Dermis microvascular lymphatic vessel endothelial cell (primary cell): Measurements from ENCODE around the gene TOB1. TPM values are rescaled to one million over a fixed set of nuclear protein-coding genes. Genes with fewer than 3 reads are reported as not detected.

Experiments used
- DNase-seq, 2 donors: peaks; one replicate each; pipeline versions ENCODE4 v3.0.0 to v3.0.0-alpha.2; 2010; ENCODE audit warnings: low read depth in 2 of 2
- total RNA-seq: library from RNA; depleted of rRNA; stranded (reverse); fragments of >200 nt; gene quantifications from 2 replicates; pipeline ENCODE4 v1.2.1, GENCODE V29; 2014

The TOB1 gene
- total RNA-seq, 1 donor from 2014 or later = 2.8 TPM

- DNase-seq = no peak
Observed at GRCh38 chr17:50832267-50832863, 33.8 kb downstream of the TOB1 start.

DNA sequence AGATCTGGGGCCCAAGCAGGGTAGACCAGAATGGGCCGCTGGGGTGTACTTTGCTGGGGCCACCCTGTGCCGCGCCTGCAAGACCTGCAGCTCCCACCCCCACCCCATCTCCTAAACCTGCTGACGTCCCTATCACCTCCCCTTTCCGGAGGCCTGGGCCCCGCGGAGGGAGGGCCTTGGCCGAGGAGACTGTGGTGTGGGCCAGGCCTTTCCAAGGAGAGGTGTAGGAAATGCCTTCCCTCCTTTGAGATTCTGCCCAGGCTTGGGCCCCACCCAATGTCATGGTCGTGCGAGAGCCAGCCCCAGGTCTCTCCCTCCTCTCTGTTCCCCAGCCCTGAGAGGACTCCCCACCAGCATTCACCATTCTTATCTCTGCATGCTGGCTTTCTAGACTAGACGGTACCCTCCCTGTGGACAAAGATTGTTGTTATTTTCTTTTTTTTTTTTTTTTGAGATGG, 34.7 kb downstream of the TOB1 start:
- no peak for DNase-seq

- no peak for DNase-seq
Observed at GRCh38 chr17:50830994-50831393, 35.2 kb downstream of the TOB1 start.

- no peak for DNase-seq
Observed at GRCh38 chr17:50830352-50830751, 35.8 kb downstream of the TOB1 start.

DNA sequence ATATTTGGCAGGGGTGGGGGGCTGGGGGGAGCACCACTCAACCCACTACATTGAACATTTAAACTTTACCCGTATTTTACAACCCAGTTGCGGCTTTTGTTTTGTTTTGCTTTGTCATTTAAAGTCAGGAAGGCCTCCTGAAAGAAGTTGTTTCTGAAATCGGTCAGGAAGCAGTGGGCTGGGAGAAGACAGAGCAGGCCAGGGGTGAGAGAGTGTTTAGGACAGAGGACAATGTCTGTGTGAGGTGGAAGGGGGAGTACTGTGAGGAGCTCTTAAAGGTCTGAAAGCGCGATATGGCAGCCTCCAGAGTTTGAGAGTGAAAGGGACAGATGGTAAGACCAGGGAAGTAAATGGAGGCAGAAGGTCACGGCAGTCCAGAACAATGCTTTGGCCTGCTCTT, 36.8 kb downstream of the TOB1 start:
- DNase-seq = no peak

- DNase-seq = no peak
Observed at GRCh38 chr17:50828508-50829170, 37.5 kb downstream of the TOB1 start.

DNA sequence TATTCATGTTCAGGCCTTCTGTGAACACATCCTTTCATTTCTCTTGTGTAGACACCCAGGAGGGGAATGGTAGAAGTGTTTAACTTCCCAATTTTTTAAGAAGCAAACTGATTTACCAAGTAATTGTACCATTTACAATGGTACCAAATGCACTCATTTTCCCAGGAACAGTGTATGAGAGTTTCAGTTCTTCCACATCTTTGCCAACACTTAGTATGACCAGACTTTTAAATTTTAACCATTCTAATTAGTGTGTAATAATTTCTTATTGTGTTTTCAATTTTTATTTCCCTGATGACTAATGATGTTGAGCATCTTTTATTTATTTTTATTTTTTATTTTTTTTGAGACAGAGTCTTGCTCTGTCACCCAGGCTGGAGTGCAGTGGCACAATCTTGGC, 41.0 kb downstream of the TOB1 start:
- DNase-seq = no peak

DNA sequence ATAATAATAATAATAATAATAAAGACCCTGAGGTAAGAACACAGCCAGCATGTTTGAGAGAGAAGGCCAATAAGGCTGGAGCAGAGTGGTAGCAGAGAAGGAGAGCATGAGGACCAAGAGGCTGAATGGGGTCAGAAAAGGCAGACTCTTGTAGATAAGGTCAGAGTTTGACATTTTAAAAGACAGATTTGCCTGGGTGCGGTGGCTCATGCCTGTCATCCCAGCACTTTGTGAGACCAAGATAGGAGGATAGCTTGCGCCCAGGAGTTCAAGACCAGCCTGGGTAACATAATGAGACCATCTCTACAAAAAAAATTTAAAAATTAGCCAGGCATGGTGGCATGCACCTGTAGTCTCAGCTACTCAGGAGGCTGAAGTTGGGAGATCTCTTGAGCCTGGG, 41.7 kb downstream of the TOB1 start:
- DNase-seq = no peak

DNA sequence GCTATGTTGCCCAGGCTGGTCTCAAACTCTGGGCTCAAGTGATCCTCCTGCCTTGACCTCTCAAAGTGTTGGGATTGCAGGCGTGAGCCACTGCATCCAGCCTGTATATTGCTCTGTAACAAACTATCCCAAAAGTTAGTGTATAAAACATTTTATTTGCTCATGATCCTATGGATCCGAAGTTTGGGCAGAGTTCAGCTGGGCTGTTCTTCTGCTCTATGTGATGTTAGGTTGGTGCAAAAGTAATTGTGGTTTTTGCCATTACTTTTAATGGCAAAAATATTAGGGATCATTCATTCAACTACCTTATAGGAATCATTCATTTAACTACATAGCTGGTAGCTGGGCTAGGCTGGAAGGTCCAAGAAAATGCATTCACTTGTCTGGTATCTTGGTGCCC, 43.6 kb downstream of the TOB1 start:
- DNase-seq = no peak

DNA sequence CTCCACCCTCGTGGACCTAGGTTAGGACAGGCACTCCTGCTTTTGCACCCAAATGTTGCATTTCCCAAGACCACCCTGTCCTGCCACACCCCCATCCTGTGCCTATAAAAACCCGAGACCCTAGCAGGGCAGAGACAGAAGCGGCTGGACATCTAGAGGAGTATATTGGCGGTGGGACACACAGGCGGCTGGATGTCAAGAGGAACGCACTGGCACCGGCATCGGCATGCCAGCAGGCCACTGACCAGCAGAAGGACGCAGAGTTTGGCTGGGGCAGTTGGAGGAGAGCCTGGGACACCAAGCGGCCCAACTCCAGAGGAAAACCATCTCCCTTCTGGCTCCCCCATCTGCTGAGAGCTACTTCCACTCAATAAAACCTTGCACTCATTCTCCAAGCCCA, 45.5 kb downstream of the TOB1 start:
- DNase-seq = no peak

DNA sequence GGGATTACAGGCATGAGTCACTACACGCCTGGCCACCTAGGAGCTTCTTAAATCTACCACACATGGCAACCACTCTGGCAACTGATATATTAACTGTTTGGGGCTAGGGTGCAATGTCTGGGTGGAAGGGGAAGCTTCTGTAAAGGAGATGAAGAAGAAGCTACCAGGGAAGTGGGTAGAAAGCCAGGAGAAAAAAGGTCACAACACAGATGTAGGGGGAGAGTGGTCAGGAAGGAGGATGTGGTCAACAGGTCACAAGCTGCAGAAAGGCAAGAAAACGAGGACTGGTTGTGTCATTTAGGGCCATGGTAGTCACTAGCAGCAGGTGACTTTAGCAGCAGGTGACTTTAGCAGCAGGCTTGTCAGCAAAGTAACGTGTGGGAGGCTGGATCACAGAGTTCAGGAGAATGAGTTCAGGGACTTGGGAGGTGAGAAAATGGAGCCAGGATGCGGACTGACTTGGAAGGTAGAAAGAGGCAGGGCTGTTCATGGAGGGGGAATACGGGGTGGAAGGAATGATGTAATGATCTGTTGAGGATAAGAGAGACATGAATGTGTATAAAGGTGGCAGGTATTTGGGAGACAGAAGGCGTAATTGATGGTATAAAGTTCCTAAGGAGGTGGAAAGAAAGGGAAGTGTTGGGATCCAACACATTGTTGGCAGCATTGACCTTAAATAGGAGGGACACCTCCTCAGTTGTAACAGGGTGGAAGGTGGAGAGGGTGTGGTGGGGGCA, 47.1 kb downstream of the TOB1 start:
- no peak for DNase-seq

- no peak for DNase-seq
Observed at GRCh38 chr17:50818261-50818660, 47.9 kb downstream of the TOB1 start.

DNA sequence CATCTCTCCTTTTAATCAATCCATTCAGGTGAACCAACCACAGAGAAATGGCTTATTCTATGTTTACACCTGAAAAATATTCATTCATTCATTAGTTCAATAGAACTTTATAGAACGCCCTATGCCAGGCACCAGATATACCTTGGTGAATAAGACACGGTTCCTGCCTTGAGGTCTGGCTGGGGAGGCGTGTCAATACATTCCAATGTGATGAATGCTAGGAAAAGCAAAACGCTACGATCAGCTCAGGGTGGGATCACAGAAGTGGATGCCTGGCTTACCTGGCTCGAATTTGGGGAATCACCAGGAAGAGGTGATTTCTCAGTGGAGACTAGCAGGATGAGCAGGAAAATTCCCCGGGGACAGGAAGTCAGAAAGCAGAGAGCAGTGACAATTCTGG, 48.3 kb downstream of the TOB1 start:
- DNase-seq = no peak

DNA sequence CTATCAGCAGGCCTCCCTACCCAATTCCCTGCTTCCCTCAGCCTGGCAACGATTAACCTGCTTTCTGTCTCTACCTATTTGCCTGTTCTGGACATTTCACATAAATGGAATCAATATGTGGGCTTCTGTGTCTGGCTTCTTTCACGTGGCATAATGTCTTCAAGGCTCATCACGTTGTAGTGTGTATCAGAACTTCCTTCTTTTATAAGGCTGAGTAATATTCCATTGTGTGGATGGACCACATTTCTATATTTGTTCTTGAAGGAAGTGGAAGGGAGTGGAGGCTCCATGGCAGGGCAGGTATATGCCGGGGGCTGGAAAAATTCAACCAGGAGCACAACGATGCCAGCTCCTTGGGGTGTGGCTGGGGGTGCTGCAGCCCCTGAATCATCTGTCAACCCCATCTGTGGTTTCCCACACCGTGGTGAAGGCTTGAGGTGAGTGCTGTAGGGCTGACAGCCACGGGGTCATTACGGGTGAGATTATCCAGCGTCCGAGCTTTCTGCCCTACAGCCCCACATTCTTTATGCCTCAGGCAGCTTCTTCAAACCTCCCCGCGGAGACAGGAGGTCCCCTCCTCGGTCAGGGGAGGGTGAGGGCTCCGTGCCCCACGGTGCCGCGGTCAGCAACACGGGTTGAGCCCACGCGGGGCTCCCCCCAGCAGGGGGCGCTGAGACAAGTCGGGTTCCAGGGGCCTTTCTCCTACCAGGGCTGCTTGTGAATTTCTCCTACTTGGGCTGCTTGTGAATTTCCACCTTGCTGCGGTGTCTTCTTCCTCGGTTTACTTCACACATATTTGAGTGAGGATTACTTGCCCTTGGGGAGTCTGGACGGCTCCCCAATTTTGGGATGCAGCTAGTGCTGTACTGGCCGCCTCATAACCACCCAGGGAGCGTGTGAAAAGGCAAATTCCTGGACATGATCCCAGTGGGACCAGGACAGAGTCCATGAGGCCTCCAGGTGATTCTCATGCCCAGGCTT, 49.1 kb downstream of the TOB1 start:
- DNase-seq = peak in 1 of 2 donors; percentile 31

DNA sequence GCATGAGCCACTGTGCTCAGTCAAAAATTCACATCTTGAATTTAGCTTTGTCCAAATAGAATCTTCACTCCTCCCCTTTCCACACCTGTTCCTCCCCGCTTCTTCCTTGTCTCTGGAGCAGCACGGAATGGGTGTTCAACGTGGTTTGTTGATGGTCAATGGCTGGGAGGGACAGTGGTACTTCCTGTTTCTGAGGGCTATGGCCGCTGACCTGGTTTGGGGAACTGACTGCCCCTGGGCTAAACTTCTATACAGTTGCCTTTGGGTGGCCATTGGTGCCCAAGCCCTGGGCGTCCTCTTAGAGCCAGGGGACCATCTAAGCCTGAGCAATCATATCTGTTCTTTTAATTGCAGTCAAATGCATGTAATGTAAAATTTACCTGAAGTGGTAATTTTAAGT, 49.9 kb downstream of the TOB1 start:
- no peak for DNase-seq

- DNase-seq = no peak
Observed at GRCh38 chr17:50815400-50815799, 50.8 kb downstream of the TOB1 start.

DNA sequence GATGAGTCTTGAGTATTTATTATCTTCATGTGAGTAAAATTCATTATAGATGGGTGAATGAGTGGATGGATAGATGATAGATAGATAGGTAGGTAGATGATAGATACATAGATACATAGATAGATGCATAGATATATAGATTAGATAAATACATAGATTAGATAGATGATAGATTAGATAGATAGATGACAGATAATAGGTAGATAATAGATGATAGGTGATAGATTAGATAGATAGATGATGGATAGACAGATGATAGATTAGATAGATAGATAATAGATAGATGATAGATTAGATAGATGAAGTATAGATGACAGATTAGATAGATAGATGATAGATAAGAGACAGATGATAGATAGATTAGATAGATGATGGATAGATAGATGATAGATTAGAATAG, 52.6 kb downstream of the TOB1 start:
- DNase-seq = no peak
